Sigmoid colon (tissue), 7 donors: ENCODE results near the gene RHOT1. TPM values are rescaled to one million over a fixed set of nuclear protein-coding genes. Genes with fewer than 3 reads are reported as not detected.

Experiments
- DNase-seq: peaks from one replicate; pipeline ENCODE4 v3.0.0-alpha.2; 2019
- H3K27ac ChIP-seq, 4 donors: fragments of 200-600 bp; sonication (generic); one replicate each; pipeline ENCODE4 v1.5.1; 2016 to 2019; ENCODE audit warnings: mild to moderate bottlenecking in 1 of 4
- H3K27me3 ChIP-seq, 3 donors: fragments of 200-600 bp; sonication (generic); one replicate each; pipeline ENCODE4 v1.5.1; 2019; ENCODE audit warnings: mild to moderate bottlenecking in 1 of 3
- H3K36me3 ChIP-seq, 4 donors: fragments of 200-600 bp; sonication (generic); one replicate each; pipeline ENCODE4 v1.5.1; 2016 to 2019
- H3K4me1 ChIP-seq, 4 donors: fragments of 200-600 bp; sonication (generic); one replicate each; pipeline ENCODE4 v1.5.1; 2017 to 2019
- H3K4me3 ChIP-seq, 4 donors: fragments of 200-600 bp; sonication (generic); one replicate each; pipeline ENCODE4 v1.5.1; 2017 to 2019; ENCODE audit warnings: mild to moderate bottlenecking in 2 of 4, moderate library complexity in 1 of 4
- H3K9me3 ChIP-seq, 4 donors: fragments of 200-600 bp in 3 of 4; sonication (generic) in 3 of 4; one replicate each; pipeline versions ENCODE4 v1.5.1 to v1.6.1; 2013 to 2019
- EP300 ChIP-seq, 4 donors: sonication (generic); formaldehyde crosslinking; IDR thresholded peaks; one replicate each; pipeline ENCODE4 v1.6.1; 2017; ENCODE audit warnings: antibody characterized with exemption in 4 of 4
- POLR2A ChIP-seq, 2 donors: fragments of 450-650 bp; IDR thresholded peaks; one replicate each; pipeline ENCODE4 v1.6.1; 2016; ENCODE audit warnings: antibody characterized with exemption in 2 of 2, mild to moderate bottlenecking in 2 of 2, moderate library complexity in 2 of 2
- POLR2AphosphoS5 ChIP-seq, 4 donors: sonication (generic); formaldehyde crosslinking; IDR thresholded peaks; one replicate each; pipeline ENCODE4 v1.6.1; 2017; ENCODE audit warnings: antibody characterized with exemption in 4 of 4
- WGBS, 2 donors: extraction: QIAGEN DNeasy Blood & Tissue Kit; methylation state at CpG; one replicate each; pipeline ENCODE4 v1.1.7; 2013; 5-methylcytosine and 5-hydroxymethylcytosine counted together
- intact Hi-C: fragments of 100-400 bp; cut with DNase I; formaldehyde crosslinking; loops from one replicate; pipeline ENCODE4 v1.15.1; 2023
- polyA plus RNA-seq, 3 donors: library from polyadenylated mRNA; stranded (reverse); fragments of 200-250 nt; gene quantifications; one replicate each; pipeline ENCODE4 v1.2.3, GENCODE V29; 2013
- small RNA-seq, 3 donors: library from RNA; depleted of rRNA; stranded (forward); fragments of <200 nt; gene quantifications; one replicate each; pipeline ENCODE3, GENCODE V24; 2016
- total RNA-seq, 4 donors: library from RNA; depleted of rRNA; stranded (reverse); fragments of >200 nt; gene quantifications; one replicate each; pipeline ENCODE4 v1.1.0, GENCODE V29; 2016
- TF ChIP-seq, protein P1 (sequence below), 4 experiments: fragments of 450-650 bp in 3 of 4; fragments of 200-600 bp in 1 of 4; IDR thresholded peaks; one replicate each; pipeline ENCODE4 v1.5.1; 2016 to 2019; ENCODE audit warnings: antibody characterized with exemption in 4 of 4, mild to moderate bottlenecking in 3 of 4, moderate library complexity in 2 of 4
- donor health status: healthy with polysubstance abuse.
- donor health status: Bipolar disorder and iron deficiency.
- donor health status: healthy.

RHOT1 gene
- total and polyA plus RNA-seq, 7 donors: 17.0 to 71.5 (median 48.9) TPM

GRCh38 chr17:32274643-32275042 is 132.3 kb downstream of the RHOT1 start:
- H3K27ac ChIP-seq: no peak overlapping the region
- DNase-seq: no peak
- peaks cover 0 to 54% (median 6%) of the 10 kb centered on the region in 3 donors for H3K27me3 ChIP-seq
- intact Hi-C loops: no loop called here
- H3K4me3 ChIP-seq: no peak overlapping the region
- no peaks in the 10 kb centered on the region for H3K9me3 ChIP-seq
- 80 to 94% methylated on average over 6 of the region's 6 CpGs for WGBS, 2 donors
- no peak for TF ChIP-seq EP300 (IDR thresholded peaks at IDR 0.05)
- TF ChIP-seq POLR2AphosphoS5 (IDR thresholded peaks at IDR 0.05): no peak
- TF ChIP-seq, protein P1, sequence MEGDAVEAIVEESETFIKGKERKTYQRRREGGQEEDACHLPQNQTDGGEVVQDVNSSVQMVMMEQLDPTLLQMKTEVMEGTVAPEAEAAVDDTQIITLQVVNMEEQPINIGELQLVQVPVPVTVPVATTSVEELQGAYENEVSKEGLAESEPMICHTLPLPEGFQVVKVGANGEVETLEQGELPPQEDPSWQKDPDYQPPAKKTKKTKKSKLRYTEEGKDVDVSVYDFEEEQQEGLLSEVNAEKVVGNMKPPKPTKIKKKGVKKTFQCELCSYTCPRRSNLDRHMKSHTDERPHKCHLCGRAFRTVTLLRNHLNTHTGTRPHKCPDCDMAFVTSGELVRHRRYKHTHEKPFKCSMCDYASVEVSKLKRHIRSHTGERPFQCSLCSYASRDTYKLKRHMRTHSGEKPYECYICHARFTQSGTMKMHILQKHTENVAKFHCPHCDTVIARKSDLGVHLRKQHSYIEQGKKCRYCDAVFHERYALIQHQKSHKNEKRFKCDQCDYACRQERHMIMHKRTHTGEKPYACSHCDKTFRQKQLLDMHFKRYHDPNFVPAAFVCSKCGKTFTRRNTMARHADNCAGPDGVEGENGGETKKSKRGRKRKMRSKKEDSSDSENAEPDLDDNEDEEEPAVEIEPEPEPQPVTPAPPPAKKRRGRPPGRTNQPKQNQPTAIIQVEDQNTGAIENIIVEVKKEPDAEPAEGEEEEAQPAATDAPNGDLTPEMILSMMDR (IDR thresholded peaks at IDR 0.05): no peak
- no peak for TF ChIP-seq POLR2A (IDR thresholded peaks at IDR 0.05)
- H3K4me1 ChIP-seq: no peaks in the 10 kb centered on the region
- no peaks in the 10 kb centered on the region for H3K36me3 ChIP-seq

Small RNAs within 50 kb of the gene (small RNA-seq; reads per million reads assigned to genes)
- 0 reads per million in 3 donors for gene UBL5P2

Other genes with a start within 250 kb of the RHOT1 start
- gene UTP6, start 240.8 kb upstream of the RHOT1 start, total RNA-seq: 10 to 100 TPM; 22.1 to 29.7 (median 25.2) TPM
- gene UTP6, start 240.8 kb upstream of the RHOT1 start, polyA plus RNA-seq: 10 to 100 TPM; 11.8 to 46.4 (median 19.8) TPM
- 10 to 100 TPM; 21.2 to 26.3 (median 24.7) TPM for gene SUZ12, start 205.5 kb upstream of the RHOT1 start, total RNA-seq
- 10 to 100 TPM in 2 of 3 donors, 1 to 10 TPM in 1; 9.6 to 13.9 (median 13.2) TPM for gene SUZ12, start 205.5 kb upstream of the RHOT1 start, polyA plus RNA-seq
- 10 to 100 TPM; 14.0 to 44.9 (median 17.6) TPM for gene LRRC37B, start 135.1 kb upstream of the RHOT1 start, total RNA-seq
- 10 to 100 TPM in 1 of 3 donors, 1 to 10 TPM in 2; 4.2 to 10.8 (median 6.2) TPM for gene LRRC37B, start 135.1 kb upstream of the RHOT1 start, polyA plus RNA-seq
- gene RHBDL3, start 123.3 kb downstream of the RHOT1 start, total RNA-seq: under 1 TPM; 0.36 to 0.83 (median 0.68) TPM
- gene RHBDL3, start 123.3 kb downstream of the RHOT1 start, polyA plus RNA-seq: under 1 TPM in 2 of 3 donors, not detected in 1; 0.23 to 0.67 TPM
- gene C17orf75, start 199.7 kb downstream of the RHOT1 start, total RNA-seq: 10 to 100 TPM; 10.5 to 19.6 (median 11.2) TPM
- gene C17orf75, start 199.7 kb downstream of the RHOT1 start, polyA plus RNA-seq: 10 to 100 TPM; 10.0 to 16.4 (median 10.8) TPM
- gene ZNF207, start 207.7 kb downstream of the RHOT1 start, total RNA-seq: 100 to 1,000 TPM; 100 to 132 (median 108) TPM
- gene ZNF207, start 207.7 kb downstream of the RHOT1 start, polyA plus RNA-seq: 10 to 100 TPM; 61.9 to 95.5 (median 62.9) TPM